Measurements from ENCODE around the gene RIMS3.
"Not testable (repeated sequence)": the region's sequence is repeated elsewhere in the genome, so short reads cannot be mapped to it uniquely, and the experiment has no call there.

The RIMS3 gene

GRCh38 chr1:40582116-40582515 is 83.4 kb downstream of the RIMS3 start:
- DNase-seq = no peak

- no peak for DNase-seq
These were observed 90.1 kb downstream of the RIMS3 start for GRCh38 chr1:40575336-40575735.

- DNase-seq = not testable (repeated sequence)
These were observed 90.7 kb downstream of the RIMS3 start for GRCh38 chr1:40574805-40575204.

All from SHP77 treated with DMSO at 0.1 percent for 48 hours (cell line).